Neural progenitor cell (in vitro differentiated cells): ENCODE data around the gene ATP10A. TPM values are rescaled to one million over a fixed set of nuclear protein-coding genes. Genes with fewer than 3 reads are reported as not detected.

Experiments used
- DNase-seq: peaks from one replicate; pipeline ENCODE4 v3.0.0-alpha.2; 2016; ENCODE audit warnings: low spot score
- H2AFZ ChIP-seq: fragments of 200-600 bp; sonication (generic); replicated peaks from 2 replicates; pipeline ENCODE4 v1.6.1; 2016; ENCODE audit warnings: antibody characterized with exemption
- H3F3A ChIP-seq: fragments of 200-600 bp; sonication (generic); 2 replicates; pipeline ENCODE4 v1.6.1; 2016; ENCODE audit warnings: antibody characterized with exemption, low read depth
- H3K27ac ChIP-seq: fragments of 200-600 bp; sonication (generic); 2 replicates; pipeline ENCODE4 v1.5.1; 2016; ENCODE audit warnings: mild to moderate bottlenecking
- H3K27me3 ChIP-seq: fragments of 200-600 bp; sonication (generic); 2 replicates; pipeline ENCODE4 v1.6.1; 2016; ENCODE audit warnings: mild to moderate bottlenecking, moderate library complexity
- H3K36me3 ChIP-seq: fragments of 200-600 bp; sonication (generic); 2 replicates; pipeline ENCODE4 v1.5.1; 2016
- H3K4me1 ChIP-seq: fragments of 200-600 bp; sonication (generic); 2 replicates; pipeline ENCODE4 v1.6.1; 2016; ENCODE audit warnings: mixed run types
- H3K4me2 ChIP-seq: fragments of 200-600 bp; sonication (generic); 2 replicates; pipeline ENCODE4 v1.6.1; 2016
- H3K4me3 ChIP-seq: fragments of 200-600 bp; sonication (generic); 2 replicates; pipeline ENCODE4 v1.5.1; 2016
- H3K79me2 ChIP-seq: fragments of 200-600 bp; sonication (generic); 2 replicates; pipeline ENCODE4 v1.6.1; 2016; ENCODE audit warnings: low read depth
- H3K9ac ChIP-seq: fragments of 200-600 bp; sonication (generic); 2 replicates; pipeline ENCODE4 v1.6.1; 2016
- H3K9me3 ChIP-seq: fragments of 200-600 bp; sonication (generic); 2 replicates; pipeline ENCODE4 v1.5.1; 2016; ENCODE audit warnings: low read depth
- H4K20me1 ChIP-seq: fragments of 200-600 bp; sonication (generic); 2 replicates; pipeline ENCODE4 v1.6.1; 2016; ENCODE audit warnings: low read depth
- H3K27ac Mint-ChIP-seq: 3 replicates; pipeline ENCODE4 v1.8.0; 2021; ENCODE audit warnings: mixed read lengths
- H3K27me3 Mint-ChIP-seq: 2 replicates; pipeline ENCODE4 v1.8.0; 2022; ENCODE audit warnings: low read depth, mild to moderate bottlenecking, inconsistent platforms, moderate library complexity, mixed read lengths; ENCODE audit not compliant: insufficient read depth
- H3K36me3 Mint-ChIP-seq: 3 replicates; pipeline ENCODE4 v1.8.0; 2021; ENCODE audit warnings: mixed read lengths
- H3K4me1 Mint-ChIP-seq: 3 replicates; pipeline ENCODE4 v1.8.0; 2021; ENCODE audit warnings: mixed read lengths
- H3K4me3 Mint-ChIP-seq: 3 replicates; pipeline ENCODE4 v1.8.0; 2021; ENCODE audit warnings: mild to moderate bottlenecking, moderate library complexity, mixed read lengths
- H3K9me3 Mint-ChIP-seq: 3 replicates; pipeline ENCODE4 v1.8.0; 2020; ENCODE audit warnings: mixed read lengths
- EZH2 ChIP-seq: fragments of 200-600 bp; sonication (generic); IDR thresholded peaks from 2 replicates; pipeline ENCODE4 v1.6.1; 2017; ENCODE audit warnings: antibody characterized with exemption, mild to moderate bottlenecking, moderate library complexity
- EZH2phosphoT487 ChIP-seq: fragments of 200-600 bp; sonication (generic); IDR thresholded peaks from 2 replicates; pipeline ENCODE4 v1.6.1; 2017; ENCODE audit warnings: antibody characterized with exemption
- total RNA-seq: library from RNA; depleted of rRNA; stranded (reverse); fragments of >200 nt; gene quantifications from 2 replicates; pipeline ENCODE4 v1.2.3, GENCODE V29; 2015; ENCODE audit warnings: low replicate concordance
- TF ChIP-seq, protein P1 (sequence below): fragments of 200-600 bp; sonication (generic); IDR thresholded peaks from 2 replicates; pipeline ENCODE4 v1.5.1; 2017; ENCODE audit warnings: antibody characterized with exemption, mild to moderate bottlenecking

The ATP10A gene
- total RNA-seq, 1 donor from 2014 or later = 0.32 TPM

DNA sequence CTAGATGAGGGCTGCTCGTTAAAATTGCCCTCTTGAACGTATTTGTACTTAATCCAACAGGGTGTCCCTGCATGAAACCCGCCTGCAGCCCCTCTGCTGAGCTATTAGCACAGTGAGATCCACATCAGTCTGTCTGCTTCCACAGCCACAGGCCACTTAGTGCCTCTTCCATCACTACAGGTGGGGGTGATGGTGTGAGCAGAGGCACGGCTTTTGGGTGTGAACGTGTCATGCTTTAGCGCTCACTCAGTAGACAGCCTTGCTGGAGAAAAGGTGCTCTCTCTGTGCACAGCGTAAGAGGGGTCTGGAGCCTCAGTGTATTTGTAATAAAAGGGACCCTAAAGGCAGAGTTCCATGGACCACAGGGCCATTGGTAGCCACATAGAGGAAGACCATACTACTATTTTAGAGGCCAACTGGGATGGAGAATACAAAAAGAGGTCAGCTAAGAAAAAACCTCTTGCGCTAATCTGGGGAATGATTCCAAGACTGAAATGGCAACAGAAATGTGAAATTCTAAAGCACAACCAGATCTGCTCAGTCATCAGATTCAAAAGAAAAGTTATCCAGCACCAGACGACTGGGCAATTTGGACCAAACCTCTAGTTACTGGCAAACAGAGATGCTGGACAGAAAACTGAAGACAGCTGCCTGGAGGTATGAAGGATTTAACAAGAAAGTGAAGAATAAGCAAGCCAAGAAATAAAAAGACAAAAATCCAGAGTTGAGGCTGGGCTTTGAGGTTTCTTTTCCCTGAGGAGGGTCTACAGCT lies 120.2 kb downstream of the ATP10A start:
- Mint-ChIP-seq H3K27me3 (peaks cover 5% of the 10 kb centered on the region), H3K27ac (peak overlapping the region; percentile 97), H3K4me3 (peak overlapping the region; percentile 64), H3K4me1 (peaks cover 42% of the 10 kb centered on the region), H3K36me3 (peaks cover 3% of the 10 kb centered on the region), H3K9me3 (no peaks in the 10 kb centered on the region)
- peaks cover 19% of the 10 kb centered on the region for H3K4me1 ChIP-seq
- no peak overlapping the region for H3K4me3 ChIP-seq
- H3K27ac ChIP-seq = no peak overlapping the region
- H3K9me3 ChIP-seq = no peaks in the 10 kb centered on the region
- H2AFZ ChIP-seq = peak overlapping the region; percentile 57
- no peak overlapping the region for H3K9ac ChIP-seq
- H3K27me3 ChIP-seq = no peaks in the 10 kb centered on the region
- no peak for DNase-seq
- H3F3A ChIP-seq = peaks cover 10% of the 10 kb centered on the region
- no peaks in the 10 kb centered on the region for H4K20me1 ChIP-seq
- TF ChIP-seq, protein P1, sequence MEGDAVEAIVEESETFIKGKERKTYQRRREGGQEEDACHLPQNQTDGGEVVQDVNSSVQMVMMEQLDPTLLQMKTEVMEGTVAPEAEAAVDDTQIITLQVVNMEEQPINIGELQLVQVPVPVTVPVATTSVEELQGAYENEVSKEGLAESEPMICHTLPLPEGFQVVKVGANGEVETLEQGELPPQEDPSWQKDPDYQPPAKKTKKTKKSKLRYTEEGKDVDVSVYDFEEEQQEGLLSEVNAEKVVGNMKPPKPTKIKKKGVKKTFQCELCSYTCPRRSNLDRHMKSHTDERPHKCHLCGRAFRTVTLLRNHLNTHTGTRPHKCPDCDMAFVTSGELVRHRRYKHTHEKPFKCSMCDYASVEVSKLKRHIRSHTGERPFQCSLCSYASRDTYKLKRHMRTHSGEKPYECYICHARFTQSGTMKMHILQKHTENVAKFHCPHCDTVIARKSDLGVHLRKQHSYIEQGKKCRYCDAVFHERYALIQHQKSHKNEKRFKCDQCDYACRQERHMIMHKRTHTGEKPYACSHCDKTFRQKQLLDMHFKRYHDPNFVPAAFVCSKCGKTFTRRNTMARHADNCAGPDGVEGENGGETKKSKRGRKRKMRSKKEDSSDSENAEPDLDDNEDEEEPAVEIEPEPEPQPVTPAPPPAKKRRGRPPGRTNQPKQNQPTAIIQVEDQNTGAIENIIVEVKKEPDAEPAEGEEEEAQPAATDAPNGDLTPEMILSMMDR = no peak
- TF ChIP-seq EZH2 (no peak), EZH2phosphoT487 (no peak)
- peak overlapping the region; percentile 57 for H3K4me2 ChIP-seq
- no peaks in the 10 kb centered on the region for H3K79me2 ChIP-seq
- no peaks in the 10 kb centered on the region for H3K36me3 ChIP-seq

DNA sequence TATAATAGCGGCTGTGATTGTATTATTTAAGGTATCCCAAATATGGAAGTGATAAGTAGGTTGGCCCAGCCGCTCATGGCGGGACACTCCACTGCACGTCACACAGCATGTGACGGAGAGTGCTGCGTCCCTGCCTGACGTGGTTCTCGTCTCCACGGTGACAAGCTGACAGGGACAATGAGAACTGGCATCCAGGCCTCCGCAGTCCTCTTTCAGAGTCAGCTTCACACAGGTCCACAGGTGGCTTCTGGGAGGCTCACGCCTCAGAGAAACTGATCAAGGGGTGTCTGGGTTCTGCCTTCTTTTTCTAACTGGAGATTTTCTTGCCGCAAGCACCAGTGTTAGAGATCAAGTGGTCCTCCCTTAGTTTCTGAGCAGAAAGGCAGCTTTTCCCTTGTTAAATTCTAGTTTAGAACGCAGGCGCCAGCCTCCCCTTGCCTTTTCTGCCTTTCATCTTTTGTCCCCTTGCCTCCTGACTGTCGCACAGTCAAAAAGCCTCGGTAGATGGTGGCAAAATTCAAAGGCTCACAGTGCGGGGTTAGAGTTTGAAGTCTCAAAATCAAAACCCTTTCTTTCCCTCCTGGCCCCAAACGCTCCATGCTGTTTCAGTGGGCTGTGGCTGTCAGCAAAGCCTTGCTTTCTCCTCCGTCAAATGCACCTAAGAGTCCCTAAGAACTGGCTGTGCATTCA lies 120.9 kb downstream of the ATP10A start:
- H3K4me2 ChIP-seq = peak overlapping the region; percentile 57
- peaks cover 10% of the 10 kb centered on the region for H3F3A ChIP-seq
- H3K9me3 ChIP-seq = no peaks in the 10 kb centered on the region
- H3K36me3 ChIP-seq = no peaks in the 10 kb centered on the region
- H3K27ac Mint-ChIP-seq = peak overlapping the region; percentile 97
- peaks cover 49% of the 10 kb centered on the region for H3K4me1 Mint-ChIP-seq
- H3K79me2 ChIP-seq = no peaks in the 10 kb centered on the region
- DNase-seq = peak; percentile 76
- H4K20me1 ChIP-seq = no peaks in the 10 kb centered on the region
- H2AFZ ChIP-seq = peak overlapping the region; percentile 57
- peaks cover 3% of the 10 kb centered on the region for H3K36me3 Mint-ChIP-seq
- H3K4me3 ChIP-seq = no peak overlapping the region
- H3K9ac ChIP-seq = no peak overlapping the region
- no peak for TF ChIP-seq EZH2phosphoT487
- TF ChIP-seq EZH2 = no peak
- TF ChIP-seq, protein P1 = no peak
- H3K27me3 Mint-ChIP-seq = peaks cover 5% of the 10 kb centered on the region
- H3K9me3 Mint-ChIP-seq = no peaks in the 10 kb centered on the region
- peak overlapping the region; percentile 64 for H3K4me3 Mint-ChIP-seq
- peak overlapping the region; percentile 59 for H3K27ac ChIP-seq
- no peaks in the 10 kb centered on the region for H3K27me3 ChIP-seq
- peaks cover 27% of the 10 kb centered on the region for H3K4me1 ChIP-seq

DNA sequence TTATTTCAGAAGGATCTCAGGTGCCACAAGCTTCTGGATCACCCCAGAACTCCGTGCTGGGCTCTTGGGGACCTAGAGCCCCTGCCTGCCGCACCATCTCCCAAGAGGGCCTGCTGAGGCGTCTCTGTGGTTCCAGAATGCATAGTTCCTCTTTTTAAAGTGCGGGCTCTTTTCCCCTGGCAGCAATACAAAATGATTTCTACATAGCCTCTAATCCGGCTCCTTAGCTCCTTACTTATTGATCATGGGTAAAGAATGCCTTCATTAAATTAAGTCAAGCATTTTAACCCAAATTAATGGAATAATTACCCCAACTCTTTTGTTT lies 121.9 kb downstream of the ATP10A start:
- TF ChIP-seq EZH2phosphoT487 (no peak), EZH2 (no peak)
- TF ChIP-seq, protein P1 = no peak
- Histone ChIP-seq H2AFZ (no peak overlapping the region), H3F3A (peaks cover 10% of the 10 kb centered on the region), H3K4me2 (no peak overlapping the region), H4K20me1 (no peaks in the 10 kb centered on the region), H3K27ac (no peak overlapping the region), H3K4me3 (no peak overlapping the region), H3K79me2 (no peaks in the 10 kb centered on the region), H3K36me3 (no peaks in the 10 kb centered on the region), H3K27me3 (no peaks in the 10 kb centered on the region), H3K9me3 (no peaks in the 10 kb centered on the region), H3K9ac (no peak overlapping the region), H3K4me1 (peaks cover 31% of the 10 kb centered on the region)
- Mint-ChIP-seq H3K4me1 (peaks cover 59% of the 10 kb centered on the region), H3K4me3 (no peak overlapping the region), H3K9me3 (no peaks in the 10 kb centered on the region), H3K27ac (no peak overlapping the region), H3K27me3 (peaks cover 5% of the 10 kb centered on the region), H3K36me3 (peaks cover 3% of the 10 kb centered on the region)
- no peak for DNase-seq
